Left ventricle myocardium inferior (tissue), 1 donor: Measurements from ENCODE around the gene FIZ1. TPM values are rescaled to one million over a fixed set of nuclear protein-coding genes. Genes with fewer than 3 reads are reported as not detected.
A peak's percentile ranks its signal among the peaks of the same experiment; 100 is the strongest.

Experiments used
- DNase-seq: peaks from one replicate; pipeline ENCODE4 v3.0.0-alpha.2; 2020
- H3K27ac ChIP-seq: fragments of 200-600 bp; replicated peaks from 2 replicates; pipeline ENCODE4 v1.8.0; 2021
- H3K27me3 ChIP-seq: fragments of 200-600 bp; 2 replicates; pipeline ENCODE4 v1.8.0; 2021; ENCODE audit warnings: low read depth
- H3K36me3 ChIP-seq: fragments of 200-600 bp; 2 replicates; pipeline ENCODE4 v1.8.0; 2021
- H3K4me1 ChIP-seq: fragments of 200-600 bp; 2 replicates; pipeline ENCODE4 v1.8.0; 2021
- H3K4me3 ChIP-seq: fragments of 200-600 bp; 2 replicates; pipeline ENCODE4 v1.8.0; 2021; ENCODE audit warnings: mild to moderate bottlenecking, moderate library complexity
- H3K9me3 ChIP-seq: fragments of 200-600 bp; replicated peaks from 2 replicates; pipeline ENCODE4 v1.8.0; 2021
- CTCF ChIP-seq: fragments of 200-600 bp; IDR thresholded peaks from 2 replicates; pipeline ENCODE4 v1.8.0; 2021; ENCODE audit warnings: antibody characterized with exemption, mild to moderate bottlenecking, borderline replicate concordance
- intact Hi-C: fragments of 100-400 bp; cut with micrococcal nuclease; formaldehyde crosslinking; loops from one replicate; pipeline ENCODE4 v1.11.0; 2022
- total RNA-seq: library from RNA; stranded (reverse); fragmentation: NEBNext Ultra II Directional; extraction: Animal tissue kit (Norgen Biotek cat#: 25700); gene quantifications from one replicate; pipeline ENCODE4 v1.2.1, GENCODE V29; 2021
- donor health status: DM: no; HTN: yes; CAD: no; lungs with severe emphysema.

FIZ1 gene
- total RNA-seq, 1 donor from 2014 or later, result 16.0 TPM

GRCh38 chr19:55615543-55616394, 16.5 kb upstream of the FIZ1 start:
- intact Hi-C loops, result no loop called here
- H3K9me3 ChIP-seq, result no peaks in the 10 kb centered on the region
- H3K27me3 ChIP-seq, result no peaks in the 10 kb centered on the region
- peaks cover 42% of the 10 kb centered on the region for H3K36me3 ChIP-seq
- H3K27ac ChIP-seq, result no peak overlapping the region
- DNase-seq, result no peak
- no peak overlapping the region for H3K4me3 ChIP-seq
- peaks cover 25% of the 10 kb centered on the region for H3K4me1 ChIP-seq
- no peak for TF ChIP-seq CTCF

GRCh38 chr19:55614711-55615542, 15.6 kb upstream of the FIZ1 start:
- intact Hi-C loops, result no loop called here
- H3K36me3 ChIP-seq, result peaks cover 49% of the 10 kb centered on the region
- no peak for DNase-seq

DNA sequence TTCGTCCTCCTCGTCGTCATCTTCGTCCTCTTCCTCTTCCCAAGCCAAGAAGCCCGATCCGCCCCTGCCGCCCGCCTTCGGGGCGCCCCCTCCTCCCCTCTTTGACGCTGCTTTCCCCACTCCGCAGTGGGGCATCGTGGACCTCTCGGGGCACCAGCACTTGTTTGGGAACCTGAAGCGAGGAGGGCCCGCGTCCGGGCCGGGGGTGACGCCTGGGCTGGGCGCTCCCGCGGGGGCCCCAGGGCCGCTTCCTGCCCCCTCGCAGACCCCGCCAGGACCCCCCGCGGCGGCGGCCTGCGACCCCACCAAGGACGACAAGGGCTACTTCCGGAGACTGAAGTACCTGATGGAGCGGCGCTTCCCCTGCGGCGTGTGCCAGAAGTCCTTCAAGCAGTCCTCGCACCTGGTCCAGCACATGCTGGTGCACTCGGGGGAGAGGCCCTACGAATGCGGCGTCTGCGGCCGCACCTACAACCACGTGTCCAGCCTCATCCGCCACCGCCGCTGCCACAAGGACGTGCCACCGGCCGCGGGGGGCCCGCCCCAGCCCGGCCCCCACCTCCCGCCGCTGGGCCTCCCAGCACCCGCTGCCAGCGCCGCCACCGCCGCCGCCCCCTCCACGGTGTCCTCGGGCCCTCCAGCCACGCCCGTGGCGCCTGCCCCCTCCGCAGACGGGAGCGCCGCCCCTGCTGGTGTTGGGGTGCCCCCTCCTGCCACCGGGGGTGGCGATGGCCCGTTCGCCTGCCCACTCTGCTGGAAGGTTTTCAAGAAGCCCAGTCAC, 14.8 kb upstream of the FIZ1 start:
- no peak for DNase-seq
- Histone ChIP-seq H3K4me1 (peaks cover 30% of the 10 kb centered on the region), H3K27ac (no peak overlapping the region), H3K4me3 (no peak overlapping the region), H3K9me3 (no peaks in the 10 kb centered on the region), H3K36me3 (peaks cover 57% of the 10 kb centered on the region), H3K27me3 (no peaks in the 10 kb centered on the region)
- no peak for TF ChIP-seq CTCF
- intact Hi-C loops, result no loop called here

More at GRCh38 chr19:55614711-55615542, 15.6 kb upstream of the FIZ1 start:
- no peaks in the 10 kb centered on the region for H3K27me3 ChIP-seq
- peaks cover 30% of the 10 kb centered on the region for H3K4me1 ChIP-seq
- no peak overlapping the region for H3K27ac ChIP-seq
- no peaks in the 10 kb centered on the region for H3K9me3 ChIP-seq
- TF ChIP-seq CTCF, result no peak
- H3K4me3 ChIP-seq, result no peak overlapping the region

- intact Hi-C loops, result no loop called here
- H3K9me3 ChIP-seq, result no peaks in the 10 kb centered on the region
- H3K27ac ChIP-seq, result peak overlapping the region; percentile 88
- H3K36me3 ChIP-seq, result peaks cover 60% of the 10 kb centered on the region
- DNase-seq, result no peak
- H3K27me3 ChIP-seq, result no peaks in the 10 kb centered on the region
- H3K4me3 ChIP-seq, result no peak overlapping the region
- no peak for TF ChIP-seq CTCF
- H3K4me1 ChIP-seq, result peaks cover 33% of the 10 kb centered on the region
Observed at GRCh38 chr19:55613396-55613795, 14.1 kb upstream of the FIZ1 start.
